NCI-H524 (cell line): Measurements from ENCODE around the gene TEAD1.

Experiments used
- DNase-seq, 2 experiments: peaks; one replicate each; lab custom pipeline; 2025; lab: John Stamatoyannopoulos, UW

The TEAD1 gene

DNA sequence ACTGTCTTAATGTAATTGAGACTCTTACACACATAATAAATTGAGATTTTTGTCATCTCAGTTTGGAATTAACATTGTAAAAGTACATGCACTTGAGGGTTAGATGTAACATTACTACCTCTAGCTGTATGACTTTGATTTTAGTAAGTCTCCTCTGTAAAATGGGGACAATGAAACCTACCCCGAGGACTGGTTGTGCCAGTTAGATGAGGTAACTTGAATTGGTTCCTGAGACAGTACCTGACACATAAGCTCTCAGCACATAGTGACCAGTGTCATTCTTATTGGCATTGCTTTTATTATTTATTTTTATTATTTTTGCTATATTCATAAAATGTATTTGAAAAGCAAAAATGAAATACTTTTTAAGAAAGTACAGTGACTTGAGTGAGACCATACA, 114.8 kb downstream of the TEAD1 start:
- DNase-seq = no peak

GRCh38 chr11:12789596-12790215, 115.5 kb downstream of the TEAD1 start:
- peak; percentile 82 to 88 for DNase-seq

GRCh38 chr11:12790861-12791616, 116.8 kb downstream of the TEAD1 start:
- DNase-seq = no peak

GRCh38 chr11:12792018-12792417, 117.8 kb downstream of the TEAD1 start:
- DNase-seq = no peak

- DNase-seq = no peak
Observed at GRCh38 chr11:12792590-12792989, 118.4 kb downstream of the TEAD1 start.

- DNase-seq = no peak
Observed at GRCh38 chr11:12793065-12793464, 118.8 kb downstream of the TEAD1 start.

DNA sequence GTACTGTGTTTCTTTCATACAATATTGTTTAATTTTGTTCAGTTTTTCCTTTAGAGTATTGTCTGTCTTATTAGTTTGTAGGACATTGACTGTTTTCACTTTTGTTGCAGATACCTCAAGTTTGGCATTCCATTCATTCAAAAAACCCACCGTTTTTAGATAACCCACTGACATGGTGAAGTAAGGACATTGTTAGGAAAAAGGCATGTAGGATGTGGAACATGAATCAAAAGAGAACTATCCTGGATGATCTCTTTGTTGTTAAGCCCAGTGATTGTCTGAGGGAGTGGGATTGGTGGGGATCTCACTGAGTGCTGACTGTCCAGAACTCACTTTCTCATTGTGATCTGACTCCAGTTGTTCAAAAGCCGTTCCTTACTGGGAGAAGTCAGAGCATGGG, 119.3 kb downstream of the TEAD1 start:
- no peak for DNase-seq

- DNase-seq = peak in 1 of 2 experiments; percentile 31
Observed at GRCh38 chr11:12794576-12795230, 120.5 kb downstream of the TEAD1 start.

GRCh38 chr11:12797996-12798395, 123.8 kb downstream of the TEAD1 start:
- DNase-seq = no peak

GRCh38 chr11:12798609-12799011, 124.4 kb downstream of the TEAD1 start:
- DNase-seq = no peak

DNA sequence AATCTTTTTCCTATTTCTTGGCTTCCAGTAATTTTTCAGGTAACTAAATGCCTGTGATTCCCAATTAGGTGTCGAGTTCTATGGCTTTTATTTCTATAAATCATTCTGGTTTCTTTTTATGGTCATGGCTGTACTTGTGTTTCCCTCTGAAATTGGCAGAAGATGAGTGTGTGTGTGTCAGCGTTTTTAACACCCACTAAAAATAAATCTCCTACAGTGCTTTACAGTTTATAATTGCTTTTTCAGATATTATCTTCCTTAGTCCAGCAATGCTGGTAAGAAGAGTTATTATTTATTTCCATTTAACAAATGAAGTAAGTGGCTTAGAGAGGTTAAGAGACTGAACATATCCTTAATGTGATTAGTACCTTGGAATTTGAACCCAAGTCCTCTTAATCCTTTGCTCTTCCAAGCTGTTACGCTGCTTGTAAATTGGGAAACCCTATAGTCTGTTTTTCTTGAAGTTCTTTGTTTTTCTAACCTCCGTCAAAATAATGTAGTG, 125.2 kb downstream of the TEAD1 start:
- DNase-seq = peak; percentile 59 to 85

GRCh38 chr11:12800032-12800671, 125.9 kb downstream of the TEAD1 start:
- peak; percentile 73 to 89 for DNase-seq

DNA sequence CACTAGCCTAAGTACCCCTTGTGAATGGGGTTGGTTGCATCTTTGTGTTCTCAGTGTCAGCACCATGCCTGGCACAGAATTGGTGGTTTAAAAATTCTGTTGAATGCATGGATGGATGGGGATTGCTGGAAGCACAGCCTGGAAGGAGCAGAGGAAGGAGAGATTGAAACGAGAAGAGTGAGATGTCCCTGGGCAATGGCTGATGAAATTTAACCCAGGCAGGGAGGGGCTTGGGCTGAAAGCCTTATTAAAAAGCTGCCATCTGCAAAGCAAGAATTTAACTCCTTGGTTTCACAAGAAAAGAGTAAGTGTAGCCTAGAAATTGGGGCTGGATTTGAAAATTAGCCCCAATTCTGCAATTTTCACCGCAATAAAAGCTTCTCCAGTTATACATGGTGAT, 126.7 kb downstream of the TEAD1 start:
- peak in 1 of 2 experiments; percentile 63 for DNase-seq

DNA sequence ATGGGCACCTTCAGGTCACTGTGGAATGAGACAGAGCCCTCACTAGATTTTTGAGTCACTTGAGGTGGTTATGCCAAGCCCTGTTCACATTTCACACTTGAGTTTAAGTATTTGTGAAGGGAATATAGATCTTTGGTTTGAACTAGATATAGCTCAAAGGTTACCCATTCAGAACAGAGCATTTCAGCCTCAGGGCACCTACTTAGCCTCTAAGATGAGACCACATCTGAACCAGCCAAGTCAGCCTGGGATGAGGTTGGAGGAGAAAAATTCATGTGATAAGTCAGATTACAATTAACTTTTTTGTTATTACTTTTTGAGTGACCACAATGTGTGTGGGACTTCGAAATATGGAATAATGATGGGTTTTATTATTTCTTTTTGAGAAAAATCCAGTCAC, 127.8 kb downstream of the TEAD1 start:
- no peak for DNase-seq

GRCh38 chr11:12802418-12803085, 128.3 kb downstream of the TEAD1 start:
- DNase-seq = no peak

DNA sequence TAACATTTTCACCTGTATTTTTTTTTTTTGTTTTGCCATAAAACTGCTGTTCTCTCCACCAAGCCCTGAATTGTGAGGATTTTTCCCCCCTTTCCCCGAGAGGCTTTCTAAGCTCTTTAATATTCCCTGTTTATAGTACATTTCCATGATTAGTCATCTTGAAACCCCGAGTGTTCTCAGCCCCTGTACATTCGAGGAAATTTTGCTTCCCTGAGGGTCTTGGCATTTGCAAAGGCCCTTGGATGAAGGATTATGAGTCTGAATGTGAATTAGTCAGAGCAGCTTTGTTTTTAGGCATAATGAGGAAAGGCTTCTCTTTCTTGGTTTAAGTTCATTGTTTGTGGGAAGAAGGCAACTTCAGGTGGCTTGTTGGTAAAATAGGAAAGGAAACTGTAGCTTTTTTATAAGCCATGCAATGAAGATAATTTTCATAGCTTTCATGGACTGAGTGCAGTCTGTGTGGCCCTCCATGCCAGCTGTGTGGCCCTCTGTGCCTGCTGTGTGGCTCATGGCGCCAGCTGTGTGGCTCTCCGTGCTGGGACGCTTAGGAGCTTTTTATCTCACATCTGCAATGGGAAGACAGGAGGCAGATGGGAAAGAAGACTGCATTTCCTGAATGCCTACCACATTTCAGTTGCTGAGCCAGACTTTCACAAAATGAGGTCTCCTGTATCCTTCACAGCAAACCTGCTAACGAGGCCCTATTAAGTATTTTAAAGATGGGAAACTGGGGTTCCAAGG, 129.0 kb downstream of the TEAD1 start:
- DNase-seq = peak in 1 of 2 experiments; percentile 43

- peak; percentile 84 to 91 for DNase-seq
Observed at GRCh38 chr11:12806113-12806512, 131.9 kb downstream of the TEAD1 start.

GRCh38 chr11:12807621-12808020, 133.4 kb downstream of the TEAD1 start:
- DNase-seq = peak; percentile 58 to 73

- no peak for DNase-seq
Observed at GRCh38 chr11:12808519-12808918, 134.3 kb downstream of the TEAD1 start.

DNA sequence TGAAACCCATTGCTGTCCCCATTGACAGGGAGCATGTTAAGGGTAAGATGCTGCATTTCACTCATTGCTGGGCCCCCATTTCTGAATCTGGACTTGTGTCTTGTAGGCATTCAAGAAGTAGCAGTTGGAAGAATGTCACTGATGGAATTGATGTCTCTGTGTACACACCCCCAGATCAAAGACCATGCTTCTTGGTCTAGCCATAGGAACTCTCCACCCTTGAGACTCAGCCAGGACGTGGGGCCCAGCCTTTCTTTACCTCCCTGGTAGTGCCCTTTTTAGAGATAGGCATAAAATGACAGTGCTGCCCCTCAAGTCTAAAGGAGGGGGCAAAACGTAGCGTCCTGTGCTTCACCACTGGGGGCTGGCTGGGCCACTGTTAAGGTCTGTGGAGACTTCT, 135.1 kb downstream of the TEAD1 start:
- DNase-seq = no peak
